ENCODE measurements around the gene SURF2.

Gene SURF2

DNA sequence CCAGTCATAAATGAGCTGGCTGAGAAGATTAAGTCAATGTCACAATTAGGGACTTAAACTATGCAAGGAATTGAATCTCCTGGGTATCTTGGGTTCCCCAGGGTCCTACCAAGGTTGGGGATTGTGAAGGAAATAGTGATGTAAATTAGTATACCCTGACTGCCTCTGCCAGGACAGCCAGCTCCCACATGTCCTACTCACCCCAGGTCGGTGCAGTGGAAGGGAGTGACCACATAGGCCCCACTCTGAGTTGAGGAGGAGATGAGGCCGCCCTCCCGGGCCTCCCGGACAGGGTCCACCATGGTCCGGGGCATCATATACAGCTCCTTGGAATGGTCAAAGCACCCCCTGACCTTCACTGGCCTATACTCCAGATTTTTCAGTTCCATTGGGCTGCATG lies 2.8 kb upstream of the SURF2 start:
- TF ChIP-seq EZH2phosphoT487 (IDR thresholded peaks at IDR 0.05; ENCODE audit: borderline replicate concordance) = no peak
- TF ChIP-seq, protein P1, sequence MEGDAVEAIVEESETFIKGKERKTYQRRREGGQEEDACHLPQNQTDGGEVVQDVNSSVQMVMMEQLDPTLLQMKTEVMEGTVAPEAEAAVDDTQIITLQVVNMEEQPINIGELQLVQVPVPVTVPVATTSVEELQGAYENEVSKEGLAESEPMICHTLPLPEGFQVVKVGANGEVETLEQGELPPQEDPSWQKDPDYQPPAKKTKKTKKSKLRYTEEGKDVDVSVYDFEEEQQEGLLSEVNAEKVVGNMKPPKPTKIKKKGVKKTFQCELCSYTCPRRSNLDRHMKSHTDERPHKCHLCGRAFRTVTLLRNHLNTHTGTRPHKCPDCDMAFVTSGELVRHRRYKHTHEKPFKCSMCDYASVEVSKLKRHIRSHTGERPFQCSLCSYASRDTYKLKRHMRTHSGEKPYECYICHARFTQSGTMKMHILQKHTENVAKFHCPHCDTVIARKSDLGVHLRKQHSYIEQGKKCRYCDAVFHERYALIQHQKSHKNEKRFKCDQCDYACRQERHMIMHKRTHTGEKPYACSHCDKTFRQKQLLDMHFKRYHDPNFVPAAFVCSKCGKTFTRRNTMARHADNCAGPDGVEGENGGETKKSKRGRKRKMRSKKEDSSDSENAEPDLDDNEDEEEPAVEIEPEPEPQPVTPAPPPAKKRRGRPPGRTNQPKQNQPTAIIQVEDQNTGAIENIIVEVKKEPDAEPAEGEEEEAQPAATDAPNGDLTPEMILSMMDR (conservative IDR thresholded peaks at IDR 0.05; ENCODE audit: low read length) = no peak
- Histone ChIP-seq H3K4me1 (ENCODE audit: insufficient read depth, low read length, poor library complexity, severe bottlenecking) (peaks cover 23% of the 10 kb centered on the region), H3K9me2 (replicated peaks; ENCODE audit: low read depth, low read length) (no peaks in the 10 kb centered on the region), H3K79me2 (ENCODE audit: insufficient read depth, low read length) (peaks cover 71% of the 10 kb centered on the region), H3K4me3 (ENCODE audit: low read length, poor library complexity, severe bottlenecking) (no peak overlapping the region), H3K4me2 (ENCODE audit: low read depth, low read length, poor library complexity, severe bottlenecking) (no peak overlapping the region), H3K9ac (ENCODE audit: low read depth, low read length, poor library complexity, severe bottlenecking) (no peak overlapping the region), H2AFZ (ENCODE audit: low read length) (no peak overlapping the region), H3K9me3 (ENCODE audit: insufficient read depth, low read depth, low read length) (no peaks in the 10 kb centered on the region), H3K27me3 (ENCODE audit: insufficient read depth, low read length, poor library complexity, severe bottlenecking) (peaks cover 2% of the 10 kb centered on the region), H3K36me3 (ENCODE audit: insufficient read depth, low read length) (peaks cover 38% of the 10 kb centered on the region), H3F3A (ENCODE audit: low read depth) (peaks cover 11% of the 10 kb centered on the region; the same call in 1 of the 2 replicates), H4K20me1 (ENCODE audit: insufficient read depth, low read length, poor library complexity, severe bottlenecking) (peaks cover 49% of the 10 kb centered on the region)

DNA sequence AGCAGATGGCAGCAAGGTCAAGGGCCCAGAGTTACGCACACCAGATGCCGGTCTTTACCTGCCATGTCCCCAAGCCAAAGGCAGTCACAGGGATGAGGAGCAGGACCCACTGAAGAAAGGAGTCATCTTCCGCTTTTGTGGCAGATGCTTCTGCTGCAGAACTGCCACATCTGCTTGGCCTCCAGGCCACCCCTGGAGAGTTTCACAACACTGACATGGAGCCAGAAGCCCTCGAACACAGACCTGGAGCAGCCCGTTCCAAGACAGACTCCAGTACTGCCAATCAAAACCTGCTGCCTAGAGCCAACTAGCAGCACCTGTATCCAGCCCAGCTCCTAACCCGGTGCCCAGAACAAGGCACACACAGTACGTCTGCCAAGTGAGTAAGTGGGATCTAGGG lies 1.6 kb upstream of the SURF2 start:
- Histone ChIP-seq H3F3A (ENCODE audit: low read depth) (peaks cover 11% of the 10 kb centered on the region; the same call in 1 of the 2 replicates), H3K36me3 (ENCODE audit: insufficient read depth, low read length) (peaks cover 36% of the 10 kb centered on the region), H2AFZ (ENCODE audit: low read length) (no peak overlapping the region), H3K79me2 (ENCODE audit: insufficient read depth, low read length) (peaks cover 65% of the 10 kb centered on the region), H4K20me1 (ENCODE audit: insufficient read depth, low read length, poor library complexity, severe bottlenecking) (peaks cover 41% of the 10 kb centered on the region), H3K27me3 (ENCODE audit: insufficient read depth, low read length, poor library complexity, severe bottlenecking) (no peaks in the 10 kb centered on the region), H3K9me3 (ENCODE audit: insufficient read depth, low read depth, low read length) (no peaks in the 10 kb centered on the region), H3K9me2 (replicated peaks; ENCODE audit: low read depth, low read length) (no peaks in the 10 kb centered on the region), H3K9ac (ENCODE audit: low read depth, low read length, poor library complexity, severe bottlenecking) (peak overlapping the region; percentile 80), H3K4me1 (ENCODE audit: insufficient read depth, low read length, poor library complexity, severe bottlenecking) (peaks cover 14% of the 10 kb centered on the region), H3K4me3 (ENCODE audit: low read length, poor library complexity, severe bottlenecking) (peak overlapping the region; percentile 94), H3K4me2 (ENCODE audit: low read depth, low read length, poor library complexity, severe bottlenecking) (peak overlapping the region; percentile 95)
- no peak for TF ChIP-seq EZH2phosphoT487 (IDR thresholded peaks at IDR 0.05; ENCODE audit: borderline replicate concordance)
- TF ChIP-seq, protein P1 (conservative IDR thresholded peaks at IDR 0.05; ENCODE audit: low read length) = no peak

DNA sequence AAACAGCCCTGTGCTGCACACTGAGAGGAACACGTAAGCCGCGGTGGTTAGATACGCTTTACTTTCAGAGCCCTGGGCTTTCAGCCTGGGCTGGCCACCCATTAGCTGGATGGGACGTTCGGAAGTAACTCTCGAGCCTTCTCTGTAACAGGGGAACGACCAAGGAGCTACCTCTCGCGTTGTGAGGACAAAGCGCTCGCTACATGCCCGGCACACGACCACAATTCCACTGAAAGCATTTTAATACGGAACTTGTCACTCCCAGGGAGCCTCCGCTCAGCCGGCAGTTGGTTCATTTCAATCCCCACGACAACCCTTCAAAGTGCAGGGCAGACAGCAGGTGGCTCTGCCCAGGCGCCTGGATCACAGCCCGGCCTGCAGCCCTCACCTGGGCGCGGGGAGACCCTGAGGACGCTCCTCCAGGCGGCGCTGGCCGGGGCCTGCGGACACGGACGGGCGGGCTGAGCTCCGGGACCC lies 431 bp upstream of the SURF2 start:
- peaks cover 35% of the 10 kb centered on the region for H3K36me3 ChIP-seq (ENCODE audit: insufficient read depth, low read length)
- TF ChIP-seq EZH2phosphoT487 (IDR thresholded peaks at IDR 0.05; ENCODE audit: borderline replicate concordance) = no peak
- TF ChIP-seq, protein P1 (conservative IDR thresholded peaks at IDR 0.05; ENCODE audit: low read length) = peak; percentile 17; the same call in 1 of the 2 replicates
- H4K20me1 ChIP-seq (ENCODE audit: insufficient read depth, low read length, poor library complexity, severe bottlenecking) = peaks cover 35% of the 10 kb centered on the region

More for the DNA sequence above, 431 bp upstream of the SURF2 start:
- peak overlapping the region; percentile 80 for H3K9ac ChIP-seq (ENCODE audit: low read depth, low read length, poor library complexity, severe bottlenecking)
- H3K4me3 ChIP-seq (ENCODE audit: low read length, poor library complexity, severe bottlenecking) = peak overlapping the region; percentile 94
- H3K9me3 ChIP-seq (ENCODE audit: insufficient read depth, low read depth, low read length) = no peaks in the 10 kb centered on the region
- peak overlapping the region; percentile 95 for H3K4me2 ChIP-seq (ENCODE audit: low read depth, low read length, poor library complexity, severe bottlenecking)
- no peaks in the 10 kb centered on the region for H3K27me3 ChIP-seq (ENCODE audit: insufficient read depth, low read length, poor library complexity, severe bottlenecking)
- H3K4me1 ChIP-seq (ENCODE audit: insufficient read depth, low read length, poor library complexity, severe bottlenecking) = peaks cover 8% of the 10 kb centered on the region
- no peaks in the 10 kb centered on the region for H3K9me2 ChIP-seq (replicated peaks; ENCODE audit: low read depth, low read length)
- peaks cover 9% of the 10 kb centered on the region; the same call in 1 of the 2 replicates for H3F3A ChIP-seq (ENCODE audit: low read depth)
- no peak overlapping the region for H2AFZ ChIP-seq (ENCODE audit: low read length)
- peaks cover 59% of the 10 kb centered on the region for H3K79me2 ChIP-seq (ENCODE audit: insufficient read depth, low read length)

Data from Loucy (cell line).